Left ventricle myocardium inferior (tissue), 1 donor: Measurements from ENCODE around the gene PRMT2. TPM values are rescaled to one million over a fixed set of nuclear protein-coding genes. Genes with fewer than 3 reads are reported as not detected.

Source experiments
- DNase-seq: peaks from one replicate; pipeline ENCODE4 v3.0.0-alpha.2; 2020
- H3K27ac ChIP-seq: fragments of 200-600 bp; replicated peaks from 2 replicates; pipeline ENCODE4 v1.8.0; 2021
- H3K27me3 ChIP-seq: fragments of 200-600 bp; 2 replicates; pipeline ENCODE4 v1.8.0; 2021; ENCODE audit warnings: low read depth
- H3K36me3 ChIP-seq: fragments of 200-600 bp; 2 replicates; pipeline ENCODE4 v1.8.0; 2021
- H3K4me1 ChIP-seq: fragments of 200-600 bp; 2 replicates; pipeline ENCODE4 v1.8.0; 2021
- H3K4me3 ChIP-seq: fragments of 200-600 bp; 2 replicates; pipeline ENCODE4 v1.8.0; 2021; ENCODE audit warnings: mild to moderate bottlenecking, moderate library complexity
- H3K9me3 ChIP-seq: fragments of 200-600 bp; replicated peaks from 2 replicates; pipeline ENCODE4 v1.8.0; 2021
- CTCF ChIP-seq: fragments of 200-600 bp; IDR thresholded peaks from 2 replicates; pipeline ENCODE4 v1.8.0; 2021; ENCODE audit warnings: antibody characterized with exemption, mild to moderate bottlenecking, borderline replicate concordance
- intact Hi-C: fragments of 100-400 bp; cut with micrococcal nuclease; formaldehyde crosslinking; loops from one replicate; pipeline ENCODE4 v1.11.0; 2022
- total RNA-seq: library from RNA; stranded (reverse); fragmentation: NEBNext Ultra II Directional; extraction: Animal tissue kit (Norgen Biotek cat#: 25700); gene quantifications from one replicate; pipeline ENCODE4 v1.2.1, GENCODE V29; 2021
- donor health status: DM: no; HTN: yes; CAD: no; lungs with severe emphysema.

PRMT2 gene
- total RNA-seq, 1 donor from 2014 or later, result 56.4 TPM

DNA sequence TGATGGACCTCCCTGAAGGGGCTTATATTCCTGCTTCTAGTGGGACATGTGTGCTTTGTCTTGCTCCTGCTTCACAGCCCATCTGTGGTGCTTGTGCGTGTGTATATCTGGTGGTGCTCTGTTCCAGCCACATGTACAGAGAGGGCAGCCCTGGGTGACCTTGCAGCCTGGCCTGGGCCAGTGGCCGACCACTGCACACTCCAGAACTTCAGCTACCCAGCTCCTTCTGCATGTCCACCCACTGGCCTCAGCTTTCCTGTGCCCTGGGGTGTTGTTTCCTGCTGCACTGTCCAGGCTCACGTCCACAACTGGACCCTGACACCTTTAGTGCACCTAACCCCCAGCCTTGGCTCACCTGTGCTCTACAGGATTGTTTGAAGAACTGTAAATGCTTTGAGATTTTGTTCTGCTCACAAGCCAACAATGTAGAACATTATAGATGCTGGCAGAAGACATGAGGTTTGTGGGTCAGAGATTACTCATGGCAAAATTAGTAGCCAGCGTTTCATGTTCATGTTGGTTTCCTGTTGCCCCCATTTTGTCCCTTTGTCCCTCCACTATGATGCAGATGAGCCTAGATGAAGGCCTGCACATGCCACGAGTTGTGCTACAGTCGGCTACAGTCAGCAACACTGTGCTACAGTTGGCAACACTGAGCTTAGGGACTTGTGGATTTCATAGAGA, 25.3 kb upstream of the PRMT2 start:
- H3K36me3 ChIP-seq, result no peaks in the 10 kb centered on the region
- no peak for DNase-seq
- H3K4me3 ChIP-seq, result no peak overlapping the region
- TF ChIP-seq CTCF, result no peak
- H3K27me3 ChIP-seq, result no peaks in the 10 kb centered on the region
- H3K27ac ChIP-seq, result no peak overlapping the region
- intact Hi-C loops, result no loop called here
- no peaks in the 10 kb centered on the region for H3K4me1 ChIP-seq
- peaks cover 17% of the 10 kb centered on the region for H3K9me3 ChIP-seq

DNA sequence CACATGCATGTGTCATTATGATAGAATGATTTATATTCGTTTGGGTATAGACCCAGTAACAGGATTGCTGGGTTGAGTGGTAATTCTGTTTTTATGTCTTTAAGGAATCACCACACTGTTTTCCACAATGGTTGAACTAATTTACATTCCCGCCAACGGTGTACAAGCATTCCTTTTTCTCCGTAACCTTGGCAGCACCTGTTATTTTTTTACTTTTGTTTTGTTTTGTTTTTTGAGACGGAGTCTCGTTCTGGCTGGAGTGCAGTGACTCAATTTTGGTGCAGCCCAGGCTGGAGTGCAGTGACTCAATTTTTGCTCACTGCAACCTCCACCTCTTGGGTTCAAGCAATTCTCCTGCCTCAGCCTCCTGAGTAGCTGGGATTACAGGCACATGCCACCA, 22.1 kb upstream of the PRMT2 start:
- intact Hi-C loops, result no loop called here
- Histone ChIP-seq H3K27me3 (no peaks in the 10 kb centered on the region), H3K4me1 (peaks cover 11% of the 10 kb centered on the region), H3K36me3 (no peaks in the 10 kb centered on the region), H3K27ac (no peak overlapping the region), H3K9me3 (peaks cover 17% of the 10 kb centered on the region), H3K4me3 (no peak overlapping the region)
- TF ChIP-seq CTCF, result no peak
- no peak for DNase-seq

- DNase-seq, result no peak
- Histone ChIP-seq H3K9me3 (peaks cover 6% of the 10 kb centered on the region), H3K4me3 (no peak overlapping the region), H3K27me3 (no peaks in the 10 kb centered on the region), H3K36me3 (no peaks in the 10 kb centered on the region), H3K4me1 (peaks cover 11% of the 10 kb centered on the region), H3K27ac (no peak overlapping the region)
- TF ChIP-seq CTCF, result no peak
- intact Hi-C loops, result no loop called here
These were observed 19.4 kb upstream of the PRMT2 start for GRCh38 chr21:46616050-46616449.

GRCh38 chr21:46616656-46617055, 18.8 kb upstream of the PRMT2 start:
- TF ChIP-seq CTCF, result no peak
- Histone ChIP-seq H3K4me3 (no peak overlapping the region), H3K27ac (no peak overlapping the region), H3K36me3 (no peaks in the 10 kb centered on the region), H3K9me3 (no peaks in the 10 kb centered on the region), H3K27me3 (no peaks in the 10 kb centered on the region), H3K4me1 (peaks cover 11% of the 10 kb centered on the region)
- no peak for DNase-seq
- intact Hi-C loops, result no loop called here

DNA sequence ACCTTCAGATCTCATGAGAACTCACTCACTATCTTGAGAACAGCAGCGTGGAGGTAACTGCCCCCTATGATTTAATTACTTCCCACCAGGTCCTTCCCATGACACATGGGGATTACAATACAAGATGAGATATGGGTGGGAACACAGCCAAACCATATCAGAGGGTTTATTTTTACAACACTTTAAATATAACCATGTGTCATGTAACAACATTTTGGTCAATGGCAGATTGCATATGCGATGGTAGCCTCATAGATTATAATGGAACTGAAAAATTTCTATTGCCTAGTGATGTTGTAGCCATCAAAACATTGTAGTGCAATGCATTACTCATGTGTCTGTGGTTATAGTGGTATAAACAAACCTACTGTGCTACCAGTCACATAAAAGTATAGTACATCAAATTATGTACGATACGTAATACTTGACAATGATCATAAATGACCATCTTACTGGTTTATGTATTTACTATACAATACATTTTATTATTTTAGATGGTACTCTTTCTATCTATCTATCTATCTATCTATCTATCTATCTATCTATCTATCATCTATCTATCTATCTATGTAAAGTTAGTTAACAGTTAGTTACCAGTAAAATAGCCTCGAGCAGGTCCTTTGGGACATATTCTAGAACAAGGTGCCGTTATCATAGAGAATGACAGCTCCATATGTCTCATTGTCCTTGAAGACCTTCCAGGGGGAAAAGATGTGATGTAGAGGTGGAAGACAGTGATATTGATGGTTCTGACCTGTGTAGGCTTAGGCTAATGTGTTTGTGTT, 18.0 kb upstream of the PRMT2 start:
- Histone ChIP-seq H3K36me3 (no peaks in the 10 kb centered on the region), H3K9me3 (no peaks in the 10 kb centered on the region), H3K4me3 (no peak overlapping the region), H3K4me1 (peaks cover 11% of the 10 kb centered on the region), H3K27ac (no peak overlapping the region), H3K27me3 (no peaks in the 10 kb centered on the region)
- intact Hi-C loops, result no loop called here
- no peak for DNase-seq
- no peak for TF ChIP-seq CTCF
